HFFc6 (cell line): Measurements from ENCODE around the gene BABAM2. TPM values are rescaled to one million over a fixed set of nuclear protein-coding genes. Genes with fewer than 3 reads are reported as not detected.

ENCODE experiments used
- DNase-seq: peaks from one replicate; pipeline ENCODE4 v3.0.0-alpha.2; 2018
- H3K27ac Mint-ChIP-seq: 2 replicates; pipeline ENCODE4 v1.8.0; 2020; ENCODE audit warnings: mild to moderate bottlenecking, mixed read lengths
- H3K27me3 Mint-ChIP-seq: 2 replicates; pipeline ENCODE4 v1.8.0; 2021; ENCODE audit warnings: mild to moderate bottlenecking, moderate library complexity, mixed read lengths; ENCODE audit not compliant: insufficient read depth
- H3K36me3 Mint-ChIP-seq: 2 replicates; pipeline ENCODE4 v1.8.0; 2021; ENCODE audit warnings: low read depth, mixed read lengths
- H3K4me1 Mint-ChIP-seq: 2 replicates; pipeline ENCODE4 v1.8.0; 2020; ENCODE audit warnings: low read depth, mixed read lengths
- H3K4me3 Mint-ChIP-seq: 2 replicates; pipeline ENCODE4 v1.8.0; 2020; ENCODE audit warnings: mild to moderate bottlenecking, moderate library complexity, mixed read lengths
- H3K9me3 Mint-ChIP-seq: 2 replicates; pipeline ENCODE4 v1.8.0; 2020; ENCODE audit warnings: mild to moderate bottlenecking, mixed read lengths
- total RNA-seq, 6 experiments: library from RNA; stranded (reverse); fragmentation: NEBNext Ultra II Directional; extraction: Animal tissue kit (Norgen Biotek cat#: 25700); gene quantifications; 2 replicates in 1 of 6; 3 replicates in 5 of 6; pipeline ENCODE4 v1.2.3, GENCODE V29; 2021
- TF ChIP-seq, protein P1 (sequence below): fragments of 200-600 bp; sonication (generic); IDR thresholded peaks from 2 replicates; pipeline ENCODE4 v1.5.0; 2021; ENCODE audit warnings: antibody characterized with exemption, mild to moderate bottlenecking

The BABAM2 gene
- total RNA-seq, 6 experiments from 2014 or later, result 30.8 to 46.6 (median 41.2) TPM

DNA sequence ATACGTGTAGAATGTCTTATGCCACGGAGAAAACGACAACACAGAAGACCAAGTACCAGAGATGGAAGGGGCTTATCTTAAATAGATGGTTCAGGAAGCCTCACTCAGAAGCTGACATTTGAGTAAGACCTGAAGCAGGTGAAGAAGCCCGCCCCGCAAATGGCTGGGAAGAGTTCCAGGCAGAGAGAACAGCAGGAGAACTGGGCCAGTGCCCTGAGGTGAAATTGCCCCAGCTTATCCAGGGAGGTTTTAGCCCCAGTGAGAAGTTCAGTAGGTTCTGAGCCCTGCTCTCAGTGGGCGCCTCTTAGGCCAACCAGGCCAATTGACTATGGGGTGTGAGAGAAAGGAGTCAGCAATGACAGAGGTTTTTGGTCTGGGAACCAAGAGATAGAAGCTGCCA lies 336.0 kb downstream of the BABAM2 start:
- no peaks in the 10 kb centered on the region for H3K9me3 Mint-ChIP-seq
- H3K36me3 Mint-ChIP-seq, result peaks cover 18% of the 10 kb centered on the region
- peaks cover 68% of the 10 kb centered on the region for H3K4me1 Mint-ChIP-seq

DNA sequence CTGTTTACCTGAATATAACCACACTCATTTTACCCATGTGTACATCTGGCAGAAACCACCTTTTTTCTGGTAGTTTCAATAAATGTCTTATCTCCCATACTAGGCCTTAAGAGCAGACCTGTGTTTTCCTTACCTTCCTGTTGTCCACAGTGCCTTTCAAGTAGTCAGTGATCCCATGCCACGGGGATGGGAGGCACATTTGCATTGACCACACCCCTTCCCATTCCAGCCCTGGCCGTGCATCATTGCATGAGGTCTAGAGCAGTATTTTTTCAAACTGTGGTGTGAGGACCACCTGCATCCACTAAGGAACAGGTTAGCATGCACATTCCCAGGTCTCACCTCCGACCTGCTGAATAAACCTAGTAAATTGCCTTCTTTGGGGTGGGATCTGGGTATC lies 337.0 kb downstream of the BABAM2 start:
- Mint-ChIP-seq H3K27ac (no peak overlapping the region), H3K36me3 (peaks cover 18% of the 10 kb centered on the region), H3K27me3 (peaks cover 3% of the 10 kb centered on the region; the same call in 1 of the 2 replicates), H3K4me1 (peaks cover 78% of the 10 kb centered on the region), H3K9me3 (no peaks in the 10 kb centered on the region), H3K4me3 (no peak overlapping the region)
- DNase-seq, result no peak
- TF ChIP-seq, protein P1, sequence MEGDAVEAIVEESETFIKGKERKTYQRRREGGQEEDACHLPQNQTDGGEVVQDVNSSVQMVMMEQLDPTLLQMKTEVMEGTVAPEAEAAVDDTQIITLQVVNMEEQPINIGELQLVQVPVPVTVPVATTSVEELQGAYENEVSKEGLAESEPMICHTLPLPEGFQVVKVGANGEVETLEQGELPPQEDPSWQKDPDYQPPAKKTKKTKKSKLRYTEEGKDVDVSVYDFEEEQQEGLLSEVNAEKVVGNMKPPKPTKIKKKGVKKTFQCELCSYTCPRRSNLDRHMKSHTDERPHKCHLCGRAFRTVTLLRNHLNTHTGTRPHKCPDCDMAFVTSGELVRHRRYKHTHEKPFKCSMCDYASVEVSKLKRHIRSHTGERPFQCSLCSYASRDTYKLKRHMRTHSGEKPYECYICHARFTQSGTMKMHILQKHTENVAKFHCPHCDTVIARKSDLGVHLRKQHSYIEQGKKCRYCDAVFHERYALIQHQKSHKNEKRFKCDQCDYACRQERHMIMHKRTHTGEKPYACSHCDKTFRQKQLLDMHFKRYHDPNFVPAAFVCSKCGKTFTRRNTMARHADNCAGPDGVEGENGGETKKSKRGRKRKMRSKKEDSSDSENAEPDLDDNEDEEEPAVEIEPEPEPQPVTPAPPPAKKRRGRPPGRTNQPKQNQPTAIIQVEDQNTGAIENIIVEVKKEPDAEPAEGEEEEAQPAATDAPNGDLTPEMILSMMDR, result no peak

More for the DNA sequence above, 336.0 kb downstream of the BABAM2 start:
- TF ChIP-seq, protein P1, result no peak
- H3K27ac Mint-ChIP-seq, result no peak overlapping the region
- H3K4me3 Mint-ChIP-seq, result no peak overlapping the region; the same call in 1 of the 2 replicates
- DNase-seq, result no peak
- H3K27me3 Mint-ChIP-seq, result peaks cover 3% of the 10 kb centered on the region; the same call in 1 of the 2 replicates

DNA sequence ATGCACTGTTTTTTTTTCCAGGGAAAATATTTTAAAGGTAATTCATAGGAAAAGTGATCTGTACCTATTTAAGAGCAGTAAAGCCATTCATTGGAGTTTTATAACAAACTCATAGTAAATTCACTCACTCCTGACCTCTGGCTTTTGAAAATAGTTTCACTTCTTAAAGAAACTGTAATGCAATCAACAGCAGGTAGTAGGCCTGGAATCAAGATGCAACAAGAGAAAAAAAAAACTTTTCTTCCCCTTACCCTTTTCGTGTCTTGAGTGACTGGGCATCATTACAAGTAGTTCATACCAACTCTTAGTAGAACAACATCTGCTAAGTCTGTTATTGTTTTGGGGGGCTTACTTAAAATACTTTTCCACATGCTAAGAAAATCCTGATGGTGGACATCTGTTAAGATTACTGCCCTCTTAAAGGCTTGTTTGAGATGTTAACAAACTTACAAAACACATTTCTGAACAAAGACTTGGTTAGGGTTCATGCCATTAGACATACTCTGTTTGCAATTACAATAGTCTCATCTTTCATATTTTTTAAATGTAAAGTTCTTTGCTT lies 338.0 kb downstream of the BABAM2 start:
- Mint-ChIP-seq H3K27me3 (peaks cover 3% of the 10 kb centered on the region; the same call in 1 of the 2 replicates), H3K4me1 (peaks cover 85% of the 10 kb centered on the region), H3K4me3 (no peak overlapping the region), H3K27ac (no peak overlapping the region), H3K9me3 (no peaks in the 10 kb centered on the region), H3K36me3 (peaks cover 18% of the 10 kb centered on the region)
- TF ChIP-seq, protein P1, result peak; percentile 43
- DNase-seq, result no peak

DNA sequence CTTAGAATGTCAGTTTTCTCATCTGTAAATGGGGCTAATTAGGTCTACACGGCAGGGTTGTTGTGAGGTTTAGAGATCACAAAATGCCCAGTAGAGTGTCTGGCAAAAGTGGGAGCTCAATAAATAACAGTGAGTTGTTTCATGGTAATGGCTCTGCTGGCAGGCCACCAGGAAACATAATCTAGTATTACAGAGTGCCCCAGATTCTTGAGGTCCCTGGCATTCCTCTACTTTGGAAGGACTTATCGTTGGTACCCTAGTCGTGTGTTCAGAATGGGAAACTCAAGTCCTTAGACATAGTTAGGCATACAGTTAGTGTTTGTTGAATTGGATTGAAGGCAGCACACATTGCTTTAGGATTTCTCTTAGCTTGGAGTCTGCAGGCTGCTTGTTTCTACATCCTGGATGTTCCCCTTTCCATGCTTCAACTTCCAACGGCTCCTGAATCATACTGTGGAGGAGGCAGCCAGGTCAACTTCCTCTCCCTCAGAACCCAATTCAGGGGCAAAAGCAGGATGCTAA lies 340.6 kb downstream of the BABAM2 start:
- DNase-seq, result peak; percentile 43
- peaks cover 3% of the 10 kb centered on the region; the same call in 1 of the 2 replicates for H3K27me3 Mint-ChIP-seq
- TF ChIP-seq, protein P1, result no peak
- H3K4me3 Mint-ChIP-seq, result no peak overlapping the region
- no peaks in the 10 kb centered on the region for H3K9me3 Mint-ChIP-seq
- H3K27ac Mint-ChIP-seq, result peak overlapping the region; percentile 71
- H3K36me3 Mint-ChIP-seq, result peaks cover 18% of the 10 kb centered on the region
- peaks cover 74% of the 10 kb centered on the region for H3K4me1 Mint-ChIP-seq

DNA sequence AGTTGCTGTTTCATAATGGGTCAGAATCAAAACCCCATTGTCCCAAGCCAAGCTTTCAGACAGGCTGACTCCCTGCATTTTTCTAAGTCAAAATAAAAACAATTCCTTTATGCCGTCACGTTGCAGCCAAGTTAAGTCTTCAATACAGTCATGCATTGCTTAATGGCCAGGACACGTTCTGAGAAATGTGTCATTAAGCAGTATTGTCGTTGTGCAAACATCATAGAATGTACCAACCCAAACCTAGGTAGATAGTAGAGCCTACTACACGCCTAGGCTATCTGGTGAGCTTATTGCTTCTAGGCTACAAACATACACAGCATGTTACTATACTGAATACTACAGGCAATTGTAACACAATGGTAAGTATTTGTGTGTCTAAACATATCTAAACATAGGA lies 341.8 kb downstream of the BABAM2 start:
- Mint-ChIP-seq H3K9me3 (no peaks in the 10 kb centered on the region), H3K27ac (peak overlapping the region; percentile 71; the same call in 1 of the 2 replicates), H3K27me3 (peaks cover 3% of the 10 kb centered on the region; the same call in 1 of the 2 replicates), H3K36me3 (peaks cover 10% of the 10 kb centered on the region), H3K4me3 (peak overlapping the region; percentile 52; the same call in 1 of the 2 replicates), H3K4me1 (peaks cover 63% of the 10 kb centered on the region)
- TF ChIP-seq, protein P1, result no peak
- DNase-seq, result no peak
